Stimulated activated CD4-positive, alpha-beta T cell treated with anti-CD3 and anti-CD28 coated beads, TNF-alpha, amount 100 ng/mL, for 48 hours (primary cell): ENCODE results near the gene DAPK1.
"Not testable (repeated sequence)": the region's sequence is repeated elsewhere in the genome, so short reads cannot be mapped to it uniquely, and the experiment has no call there.

Source experiments
- DNase-seq, 3 donors: peaks; one replicate each; pipeline ENCODE4 v3.0.0-alpha.2; 2020; ENCODE audit warnings: low read depth in 3 of 3

Gene DAPK1

GRCh38 chr9:87741891-87742290, 244.2 kb downstream of the DAPK1 start:
- no peak for DNase-seq

- no peak for DNase-seq
Measured at GRCh38 chr9:87742813-87743428, 245.3 kb downstream of the DAPK1 start.

GRCh38 chr9:87744247-87744646, 246.6 kb downstream of the DAPK1 start:
- DNase-seq, result not testable (repeated sequence)

- DNase-seq, result no peak
Measured at GRCh38 chr9:87746186-87746585, 248.5 kb downstream of the DAPK1 start.

- DNase-seq, result no peak
Measured at GRCh38 chr9:87748881-87749280, 251.2 kb downstream of the DAPK1 start.

- DNase-seq, result no peak
Measured at GRCh38 chr9:87749335-87750035, 251.8 kb downstream of the DAPK1 start.

GRCh38 chr9:87750726-87751125, 253.1 kb downstream of the DAPK1 start:
- DNase-seq, result no peak

- no peak for DNase-seq
Measured at GRCh38 chr9:87751423-87751822, 253.8 kb downstream of the DAPK1 start.

GRCh38 chr9:87751868-87752267, 254.2 kb downstream of the DAPK1 start:
- no peak for DNase-seq

- no peak for DNase-seq
Measured at GRCh38 chr9:87753313-87753712, 255.6 kb downstream of the DAPK1 start.
